GM12892 (cell line): Measurements from ENCODE around the gene KIF6.

ENCODE experiments used
- POLR2A ChIP-seq: IDR thresholded peaks from 2 replicates; pipeline ENCODE4 v1.6.1; 2011; ENCODE audit warnings: low read depth, low read length, control low read depth
- POLR2AphosphoS5 ChIP-seq: IDR thresholded peaks from 2 replicates; pipeline ENCODE4 v1.6.1; 2011; ENCODE audit warnings: low read depth, low read length, control low read depth
- TAF1 ChIP-seq: IDR thresholded peaks from 2 replicates; pipeline ENCODE4 v1.6.1; 2011; ENCODE audit warnings: low read depth, mild to moderate bottlenecking, control low read depth, low read length, borderline replicate concordance

GRCh38 chr6:39322306-39322850 lies 402.8 kb downstream of the KIF6 start, which contains the start of gene KCNK16:
- TF ChIP-seq POLR2AphosphoS5 (no peak), POLR2A (no peak), TAF1 (no peak)
